ENCODE results near the gene KY. TPM values are rescaled to one million over a fixed set of nuclear protein-coding genes. Genes with fewer than 3 reads are reported as not detected.

The KY gene
- total and polyA plus RNA-seq, 2 of the 8 experiments (the other 6 are each of a cell fraction or from before 2014, with no cell fraction given): not detected

DNA sequence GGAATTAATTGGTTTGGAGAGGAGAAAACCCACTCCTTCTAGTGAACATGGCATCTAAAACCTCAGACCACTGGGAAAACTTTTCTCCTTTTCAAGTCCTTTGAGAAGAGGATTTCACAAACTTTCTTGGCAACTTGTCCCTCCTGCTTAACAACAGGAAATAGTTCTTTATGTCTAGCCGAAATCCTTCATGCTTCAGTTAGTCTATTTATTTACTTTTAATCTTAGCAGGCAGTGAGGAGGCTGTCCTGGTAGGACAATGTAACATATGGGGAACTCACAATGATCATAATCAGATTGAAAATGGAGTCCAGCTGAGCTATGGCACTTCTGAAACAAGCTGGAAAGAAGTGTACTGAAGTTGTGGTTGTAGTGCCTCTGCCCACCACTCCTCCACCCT is 50.6 kb downstream of the KY start:
- Histone ChIP-seq H3K27ac (ENCODE audit: low read depth, low read length) (no peak overlapping the region), H3K4ac (replicated peaks; ENCODE audit: insufficient read length, low read depth, low read length) (no peak overlapping the region), H3K9me3 (ENCODE audit: insufficient read depth in 2 of 2, low read depth in 1 of 2, low read length in 1 of 2) (no peaks in the 10 kb centered on the region), H3K4me1 (replicated peaks in 1 of 4; ENCODE audit: control insufficient read depth in 3 of 4, insufficient read depth in 4 of 4, low read length in 3 of 4) (peaks cover 0 to 10% (median 2%) of the 10 kb centered on the region in 4 experiments; a peak in 3 of 7 replicates), H3K36me3 (ENCODE audit: control insufficient read depth in 2 of 4, insufficient read depth in 4 of 4, low read length in 3 of 4) (no peaks in the 10 kb centered on the region), H3K27me3 (replicated peaks in 1 of 4; ENCODE audit: control insufficient read depth in 3 of 4, extremely low read depth in 1 of 4, insufficient read depth in 3 of 4, low read length in 3 of 4) (peaks cover 0 to 5% (median 2%) of the 10 kb centered on the region in 4 experiments; a peak in 2 of 7 replicates), H2AK5ac (ENCODE audit: low read depth, low read length) (no peak overlapping the region), H3K23ac (ENCODE audit: insufficient read length) (no peak overlapping the region), H2AFZ (ENCODE audit: low read length) (no peak overlapping the region), H4K91ac (replicated peaks; ENCODE audit: insufficient read length, low read length) (no peak overlapping the region), H2BK5ac (ENCODE audit: low read depth, low read length) (no peak overlapping the region), H3K79me1 (ENCODE audit: low read depth, low read length) (no peaks in the 10 kb centered on the region), H3K14ac (ENCODE audit: insufficient read length) (no peak overlapping the region), H2BK15ac (ENCODE audit: low read length) (no peak overlapping the region), H4K20me1 (replicated peaks in 1 of 2; ENCODE audit: control insufficient read depth in 1 of 2, insufficient read depth in 2 of 2, low read length in 2 of 2) (peaks cover 0 to 3% of the 10 kb centered on the region in 2 experiments), H3K56ac (replicated peaks; ENCODE audit: insufficient read length, low read depth, low read length) (no peak overlapping the region), H2BK20ac (ENCODE audit: low read length) (no peak overlapping the region), H3K79me2 (ENCODE audit: control insufficient read depth in 1 of 2, insufficient read depth in 2 of 2, low read length in 2 of 2) (no peaks in the 10 kb centered on the region), H3K4me2 (ENCODE audit: insufficient read depth in 1 of 2, low read depth in 2 of 2, low read length in 2 of 2) (no peak overlapping the region), H4K5ac (ENCODE audit: insufficient read length, low read depth, low read length) (no peak overlapping the region), H3K18ac (ENCODE audit: extremely low read depth, low read length) (no peak overlapping the region), H2BK120ac (replicated peaks; ENCODE audit: low read depth, low read length) (no peak overlapping the region), H3K4me3 (ENCODE audit: extremely low read depth in 1 of 4, insufficient read depth in 2 of 4, low read depth in 3 of 4, low read length in 4 of 4) (no peak overlapping the region), H3K9ac (replicated peaks in 1 of 4; ENCODE audit: extremely low read depth in 1 of 4, low read depth in 3 of 4, low read length in 3 of 4) (no peak overlapping the region), H3K23me2 (ENCODE audit: low read depth, low read length) (no peaks in the 10 kb centered on the region), H2BK12ac (ENCODE audit: low read depth, low read length) (no peak overlapping the region), H4K8ac (ENCODE audit: extremely low read depth, insufficient read depth, low read length) (no peak overlapping the region)
- DNase-seq (ENCODE audit: low read depth in 1 of 2, low spot score in 2 of 2) (no peak), FAIRE-seq (no peak)
- CTCF ChIA-PET (ENCODE audit: partially characterized antibody): interaction anchor here (0.6 to 13.3 kb wide), 49 partner anchors 9 to 1294 kb away, joined by 3 to 197 read pairs (median 5); partner anchors contain the start of genes EPHB1 and KY
- WGBS, 2 experiments (ENCODE audit: extremely low coverage in 1 of 2, insufficient coverage in 1 of 2, insufficient read length in 1 of 2, insufficient replicate concordance in 2 of 2, low coverage in 1 of 2, low lambda C conversion rate in 2 of 2, missing lambda C conversion rate in 1 of 2): 76% methylated on average over 1 of the region's 1 CpG; no CpG with 5 or more reads in 1 of the 2 experiments
- POLR2A ChIA-PET (ENCODE audit: partially characterized antibody): interaction anchor here (0.9 to 1.3 kb wide), 2 partner anchors 40 to 43 kb away, joined by 3 to 5 read pairs; no protein-coding TSS in a partner anchor
- no peak for TF ChIP-seq YY1 (IDR thresholded peaks at IDR 0.05; ENCODE audit: low read depth, low read length)
- no peak for TF ChIP-seq EP300 (IDR thresholded peaks at IDR 0.05; ENCODE audit: borderline replicate concordance in 1 of 2, low read depth in 2 of 2, low read length in 2 of 2)
- no peak for TF ChIP-seq BRCA1 (IDR thresholded peaks at IDR 0.05; ENCODE audit: low read depth, low read length)
- TF ChIP-seq SP1 (IDR thresholded peaks at IDR 0.05; ENCODE audit: low read depth, low read length): no peak
- no peak for TF ChIP-seq GABPA (IDR thresholded peaks at IDR 0.05; ENCODE audit: borderline replicate concordance, insufficient read depth, low read length)
- TF ChIP-seq CBX5 (IDR thresholded peaks at IDR 0.05; ENCODE audit: low read depth, low read length): no peak
- TF ChIP-seq, protein P1, sequence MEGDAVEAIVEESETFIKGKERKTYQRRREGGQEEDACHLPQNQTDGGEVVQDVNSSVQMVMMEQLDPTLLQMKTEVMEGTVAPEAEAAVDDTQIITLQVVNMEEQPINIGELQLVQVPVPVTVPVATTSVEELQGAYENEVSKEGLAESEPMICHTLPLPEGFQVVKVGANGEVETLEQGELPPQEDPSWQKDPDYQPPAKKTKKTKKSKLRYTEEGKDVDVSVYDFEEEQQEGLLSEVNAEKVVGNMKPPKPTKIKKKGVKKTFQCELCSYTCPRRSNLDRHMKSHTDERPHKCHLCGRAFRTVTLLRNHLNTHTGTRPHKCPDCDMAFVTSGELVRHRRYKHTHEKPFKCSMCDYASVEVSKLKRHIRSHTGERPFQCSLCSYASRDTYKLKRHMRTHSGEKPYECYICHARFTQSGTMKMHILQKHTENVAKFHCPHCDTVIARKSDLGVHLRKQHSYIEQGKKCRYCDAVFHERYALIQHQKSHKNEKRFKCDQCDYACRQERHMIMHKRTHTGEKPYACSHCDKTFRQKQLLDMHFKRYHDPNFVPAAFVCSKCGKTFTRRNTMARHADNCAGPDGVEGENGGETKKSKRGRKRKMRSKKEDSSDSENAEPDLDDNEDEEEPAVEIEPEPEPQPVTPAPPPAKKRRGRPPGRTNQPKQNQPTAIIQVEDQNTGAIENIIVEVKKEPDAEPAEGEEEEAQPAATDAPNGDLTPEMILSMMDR (IDR thresholded peaks at IDR 0.05; ENCODE audit: control extremely low read depth in 1 of 3, insufficient read depth in 1 of 3, low read depth in 1 of 3, low read length in 3 of 3): no peak
- TF ChIP-seq CREB1 (IDR thresholded peaks at IDR 0.05): no peak
- TF ChIP-seq SP4 (IDR thresholded peaks at IDR 0.05; ENCODE audit: low read length): no peak
- TF ChIP-seq RAD21 (IDR thresholded peaks at IDR 0.05 in 1 of 2, conservative IDR thresholded peaks at IDR 0.05 in 1 of 2; ENCODE audit: low read depth in 2 of 2, low read length in 2 of 2): no peak
- no peak for TF ChIP-seq POLR2AphosphoS5 (IDR thresholded peaks at IDR 0.05; ENCODE audit: low read depth, low read length)
- TF ChIP-seq CHD2 (IDR thresholded peaks at IDR 0.05; ENCODE audit: low read length): no peak

All from H1 (cell line).